Measurements from ENCODE around the gene VDAC1.

- no peak; the same call in 1 of the 2 replicates for TF ChIP-seq CTCF (conservative IDR thresholded peaks at IDR 0.05; ENCODE audit: low read length)
- no peak for TF ChIP-seq EZH2phosphoT487 (IDR thresholded peaks at IDR 0.05; ENCODE audit: borderline replicate concordance, low read depth, low read length)
Measured at GRCh38 chr5:133938929-133939328, 65.8 kb downstream of the VDAC1 start.

Data from OCI-LY7 (cell line).